GM04504 (cell line): ENCODE results near the gene ZBTB22.
"Not testable (repeated sequence)": the region's sequence is repeated elsewhere in the genome, so short reads cannot be mapped to it uniquely, and the experiment has no call there.

Experiments used
- DNase-seq: peaks from one replicate; pipeline ENCODE4 v3.0.0-alpha.2; 2012; ENCODE audit warnings: low read depth

ZBTB22 gene, protein sequence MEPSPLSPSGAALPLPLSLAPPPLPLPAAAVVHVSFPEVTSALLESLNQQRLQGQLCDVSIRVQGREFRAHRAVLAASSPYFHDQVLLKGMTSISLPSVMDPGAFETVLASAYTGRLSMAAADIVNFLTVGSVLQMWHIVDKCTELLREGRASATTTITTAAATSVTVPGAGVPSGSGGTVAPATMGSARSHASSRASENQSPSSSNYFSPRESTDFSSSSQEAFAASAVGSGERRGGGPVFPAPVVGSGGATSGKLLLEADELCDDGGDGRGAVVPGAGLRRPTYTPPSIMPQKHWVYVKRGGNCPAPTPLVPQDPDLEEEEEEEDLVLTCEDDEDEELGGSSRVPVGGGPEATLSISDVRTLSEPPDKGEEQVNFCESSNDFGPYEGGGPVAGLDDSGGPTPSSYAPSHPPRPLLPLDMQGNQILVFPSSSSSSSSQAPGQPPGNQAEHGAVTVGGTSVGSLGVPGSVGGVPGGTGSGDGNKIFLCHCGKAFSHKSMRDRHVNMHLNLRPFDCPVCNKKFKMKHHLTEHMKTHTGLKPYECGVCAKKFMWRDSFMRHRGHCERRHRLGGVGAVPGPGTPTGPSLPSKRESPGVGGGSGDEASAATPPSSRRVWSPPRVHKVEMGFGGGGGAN

DNA sequence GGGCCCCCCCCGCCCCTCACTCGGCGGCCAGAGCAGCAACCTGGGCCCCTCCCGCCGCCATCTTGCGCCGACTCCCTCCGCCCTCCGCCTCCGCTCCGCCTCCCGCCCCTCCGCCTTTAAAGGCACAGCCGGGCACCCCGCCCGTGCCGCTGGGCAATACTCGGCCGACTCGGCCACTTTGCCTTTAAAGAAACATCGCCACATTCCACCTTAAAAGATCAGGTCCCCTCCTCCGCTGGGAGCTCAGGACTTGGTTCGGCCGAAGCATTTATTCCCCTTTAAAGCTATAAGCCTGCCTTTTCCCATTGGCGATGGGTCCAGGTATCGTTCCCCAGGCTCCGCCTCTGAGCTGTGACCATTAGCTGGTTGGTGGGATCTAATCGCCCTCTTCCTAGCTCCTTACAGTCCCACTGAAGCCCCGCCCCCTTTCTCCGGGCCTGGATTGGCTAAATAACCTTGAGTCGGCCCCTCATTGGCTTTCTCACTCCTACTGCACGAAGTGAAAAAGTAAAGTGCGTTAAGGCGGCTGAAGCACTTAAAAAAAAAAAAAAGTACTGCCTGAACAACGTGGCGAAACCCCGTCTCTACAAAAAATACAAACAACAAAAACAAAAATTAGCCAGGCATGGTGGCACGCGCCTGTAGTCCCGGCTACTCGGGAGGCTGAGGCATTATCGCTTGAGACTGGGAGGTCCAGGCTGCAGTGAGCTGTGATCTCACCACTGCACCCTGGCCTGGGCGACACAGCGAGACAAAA is at the start of gene ZBTB22:
ZBTB22 (minus strand) TSS at position 76 of the 757 bp plus-strand sequence. CDS start 828 bp downstream, outside the sequence.
- peak; percentile 99 for DNase-seq

DNA sequence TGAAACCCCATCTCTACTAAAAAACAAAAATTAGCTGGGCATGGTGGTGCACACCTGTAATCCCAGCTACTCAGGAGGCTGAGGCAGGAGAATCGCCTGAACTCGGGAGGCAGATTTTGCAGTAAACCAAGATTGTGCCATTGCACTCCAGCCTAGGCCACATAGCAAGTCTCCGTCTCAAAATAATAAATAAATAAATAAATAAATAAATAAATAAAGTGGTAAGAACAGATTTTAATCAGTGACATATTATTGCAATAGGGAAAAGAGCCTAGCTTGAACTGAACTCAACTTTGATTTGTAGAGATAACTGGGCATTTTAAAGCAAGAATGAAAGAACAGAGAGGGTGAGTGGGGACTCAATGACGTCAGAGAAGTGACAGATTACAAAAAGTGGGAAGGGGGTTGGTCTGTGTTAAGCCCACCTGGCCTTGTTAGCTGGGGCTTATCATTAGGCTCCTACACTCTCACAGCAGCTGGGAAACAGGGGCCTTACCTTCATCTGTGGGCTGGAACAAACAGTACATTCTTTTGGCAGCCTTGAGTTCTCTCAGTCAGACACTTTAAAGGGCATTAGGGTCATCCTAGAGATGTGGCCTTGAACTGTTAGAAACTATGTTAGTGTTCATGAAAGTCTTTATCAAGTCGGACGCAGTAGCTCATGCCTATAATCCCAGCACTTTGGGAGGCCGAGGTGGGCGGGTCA is 49.6 kb upstream of the ZBTB22 start:
- no peak for DNase-seq

DNA sequence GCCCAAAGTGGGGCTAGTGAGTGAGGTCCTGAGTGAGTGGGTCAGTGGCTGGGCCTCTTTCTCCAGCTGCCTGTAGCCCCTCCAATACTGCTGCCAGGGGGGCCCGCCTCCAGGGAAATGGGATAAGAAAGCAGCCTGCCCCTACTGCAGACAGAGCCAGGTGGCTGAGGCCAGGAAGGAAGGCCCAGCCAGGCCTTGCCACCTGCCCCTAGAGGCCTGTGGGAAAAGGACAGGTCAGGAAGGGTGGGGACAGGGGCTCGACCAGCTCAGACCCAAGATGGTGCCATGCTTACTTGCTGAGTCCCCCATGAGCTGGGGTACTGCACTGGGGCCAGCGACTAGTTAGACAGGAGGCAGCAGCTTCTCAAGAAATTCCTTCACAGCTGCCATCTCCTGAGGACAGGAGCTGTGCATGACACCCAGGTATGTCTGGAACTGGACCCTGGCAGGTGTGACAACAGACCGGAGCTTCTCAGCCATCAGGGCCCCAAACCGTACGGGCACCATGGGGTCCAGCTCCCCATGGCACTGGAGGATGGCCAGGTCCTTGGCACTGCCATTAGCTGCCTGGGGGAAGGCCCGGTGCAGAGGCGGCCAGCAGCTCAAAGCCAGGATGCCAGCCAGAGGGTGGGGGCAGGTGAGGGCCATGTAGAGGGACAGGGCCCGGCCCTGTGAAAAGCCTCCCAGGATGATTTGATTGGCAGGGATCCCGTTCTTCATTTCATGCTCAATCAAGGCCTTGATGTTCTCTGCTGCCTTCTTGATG is 47.8 kb upstream of the ZBTB22 start:
- not testable (repeated sequence) for DNase-seq

DNA sequence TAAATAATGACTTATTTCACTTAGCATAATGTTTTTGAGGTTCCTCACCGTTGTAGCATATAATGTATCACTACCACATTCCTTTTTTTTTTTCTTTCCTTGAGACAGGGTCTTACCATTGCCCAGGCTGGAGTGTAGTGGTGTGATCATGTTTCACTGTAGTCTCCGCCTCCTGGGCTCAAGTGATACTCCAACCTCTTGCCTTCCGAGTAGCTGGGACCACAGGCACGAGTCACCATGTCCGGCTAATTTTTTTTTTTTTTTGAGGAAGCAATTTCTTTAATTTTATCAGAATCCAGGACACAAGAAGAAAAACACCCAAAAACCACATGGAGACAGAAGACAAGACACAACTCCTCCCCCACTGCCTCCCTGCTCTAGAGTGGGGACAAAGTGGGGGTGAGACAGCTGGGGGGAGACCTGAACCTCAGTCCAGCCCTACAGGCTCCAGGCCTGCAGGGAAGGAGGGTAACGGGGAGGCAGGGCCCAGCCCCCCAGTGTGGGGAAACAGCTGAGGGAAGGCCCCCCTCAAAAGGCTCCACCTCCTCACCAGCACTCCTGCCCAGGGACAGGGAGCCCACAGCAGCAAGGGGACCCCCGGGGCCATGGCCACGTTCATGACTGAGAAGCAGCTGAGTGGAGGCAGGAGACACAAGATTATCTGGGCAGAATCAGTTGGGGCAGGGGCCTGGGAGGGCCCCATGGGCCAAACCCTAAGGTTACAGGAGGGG is 47.1 kb upstream of the ZBTB22 start:
- DNase-seq, result not testable (repeated sequence)

DNA sequence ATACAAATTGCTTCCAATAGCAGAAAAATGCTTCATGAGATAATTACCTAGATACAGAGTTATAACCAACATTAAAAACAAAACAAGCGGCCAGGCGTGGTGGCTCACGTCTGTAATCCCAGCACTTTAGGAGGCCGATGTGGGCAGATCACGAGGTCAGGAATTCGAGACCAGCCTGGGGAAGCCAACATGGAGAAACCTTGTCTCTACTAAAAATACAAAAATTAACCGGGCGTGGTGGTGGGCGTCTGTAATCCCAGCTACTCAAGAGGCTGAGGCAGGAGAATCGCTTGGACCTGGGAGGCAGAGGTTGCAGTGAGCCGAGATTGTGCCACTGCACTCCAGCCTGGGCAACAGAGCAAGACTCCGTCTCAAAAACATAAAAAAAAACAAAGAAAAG is 45.9 kb upstream of the ZBTB22 start:
- not testable (repeated sequence) for DNase-seq

DNA sequence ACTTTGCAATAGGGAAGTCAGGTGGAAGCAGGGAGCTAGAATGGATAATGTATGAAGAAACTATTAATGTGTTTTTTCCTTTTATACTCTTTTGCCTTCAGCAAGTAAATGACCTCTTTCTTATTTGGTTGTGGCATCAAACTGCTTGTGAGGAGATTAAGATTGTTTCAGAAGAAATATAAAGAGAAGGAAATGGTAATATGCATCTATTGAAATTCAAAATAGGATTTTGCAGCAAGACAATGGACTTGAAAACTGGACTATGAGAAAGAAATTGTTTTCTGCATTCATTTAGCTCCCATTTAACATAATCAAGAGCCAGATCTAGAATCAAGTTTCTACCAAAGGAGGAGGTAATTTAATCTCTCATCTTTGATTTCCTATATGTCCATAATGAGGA is 41.8 kb upstream of the ZBTB22 start:
- DNase-seq, result no peak

DNA sequence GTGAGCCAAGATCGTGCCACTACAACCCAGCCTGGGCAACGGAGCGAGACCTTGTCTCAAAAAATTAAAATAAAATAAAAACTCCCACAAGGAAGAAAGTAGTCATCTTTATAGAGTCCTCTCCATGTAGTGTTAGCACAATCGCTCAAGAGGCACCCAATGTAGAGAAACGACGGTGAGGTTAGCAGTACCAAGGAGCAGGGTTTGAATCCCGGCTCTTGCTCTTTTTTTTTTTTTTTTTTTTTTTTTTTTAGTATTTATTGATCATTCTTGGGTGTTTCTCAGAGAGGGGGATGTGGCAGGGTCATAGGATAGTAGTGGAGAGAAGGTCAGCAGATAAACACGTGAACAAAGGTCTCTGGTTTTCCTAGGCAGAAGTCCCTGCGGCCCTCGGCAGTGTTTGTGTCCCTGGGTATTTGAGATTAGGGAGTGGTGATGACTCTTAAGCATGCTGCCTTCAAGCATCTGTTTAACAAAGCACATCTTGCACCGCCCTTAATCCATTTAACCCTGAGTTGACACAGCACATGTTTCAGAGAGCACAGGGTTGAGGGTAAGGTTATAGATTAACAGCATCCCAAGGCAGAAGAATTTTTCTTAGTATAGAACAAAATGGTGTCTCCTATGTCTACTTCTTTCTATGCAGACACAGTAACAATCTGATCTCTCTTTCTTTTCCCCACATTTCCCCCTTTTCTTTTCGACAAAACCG is 39.8 kb upstream of the ZBTB22 start:
- DNase-seq, result not testable (repeated sequence)

DNA sequence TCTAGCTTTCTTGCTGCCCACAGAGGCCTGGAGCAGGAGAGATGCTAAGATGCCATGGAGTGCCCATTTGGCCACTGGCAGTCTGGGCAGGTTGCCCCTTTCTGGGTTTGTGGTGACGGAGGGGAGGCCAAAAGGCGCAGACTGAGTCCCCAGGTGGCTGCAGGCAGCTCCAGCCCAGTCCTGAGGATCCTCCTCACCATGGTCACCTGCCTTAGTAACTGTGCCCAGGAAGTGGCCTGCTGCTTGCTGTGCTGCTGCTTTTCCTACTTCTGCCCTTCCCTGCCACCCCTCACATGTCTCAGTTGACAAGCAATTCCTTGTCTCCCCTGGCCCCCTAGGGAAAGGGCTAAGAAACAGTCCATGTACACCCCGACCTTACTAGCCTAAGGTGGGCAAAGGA is 38.8 kb upstream of the ZBTB22 start:
- DNase-seq, result no peak

DNA sequence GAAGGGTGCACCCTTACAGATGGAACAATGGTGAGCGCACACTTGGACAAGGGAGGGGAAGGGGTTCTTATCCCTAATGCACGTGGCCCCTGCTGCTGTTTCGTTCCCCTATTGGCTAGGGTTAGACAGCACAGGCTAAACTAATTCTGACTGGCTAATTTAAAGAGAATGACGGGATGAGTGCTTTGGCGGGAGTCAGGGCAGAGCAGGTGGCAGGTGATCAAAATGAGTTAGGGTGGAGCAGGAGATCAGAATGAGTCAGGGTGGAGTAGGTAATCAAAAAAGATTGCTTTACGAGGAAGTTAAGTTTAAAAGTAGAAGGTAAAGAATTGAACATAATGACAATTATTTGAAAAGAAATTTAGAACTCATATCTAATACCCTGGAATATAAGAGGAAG is 38.3 kb upstream of the ZBTB22 start:
- DNase-seq, result not testable (repeated sequence)

DNA sequence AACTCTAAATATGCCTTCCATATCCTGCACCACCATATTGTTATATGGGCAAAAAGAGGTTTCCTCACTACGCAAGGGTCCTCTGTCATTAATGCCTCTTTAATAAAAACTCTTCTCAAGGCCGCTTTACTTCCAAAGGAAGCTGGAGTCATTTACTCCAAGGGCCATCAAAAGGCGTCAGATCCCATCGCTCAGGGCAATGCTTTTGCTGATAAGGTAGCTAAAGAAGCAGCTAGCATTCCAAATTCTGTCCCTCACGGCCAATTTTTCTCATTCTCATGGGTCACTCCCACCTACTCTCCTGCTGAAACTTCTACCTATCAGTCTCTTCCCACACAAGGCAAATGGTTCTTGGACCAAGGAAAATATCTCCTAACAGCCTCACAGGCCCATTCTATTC is 30.3 kb upstream of the ZBTB22 start:
- no peak for DNase-seq

DNA sequence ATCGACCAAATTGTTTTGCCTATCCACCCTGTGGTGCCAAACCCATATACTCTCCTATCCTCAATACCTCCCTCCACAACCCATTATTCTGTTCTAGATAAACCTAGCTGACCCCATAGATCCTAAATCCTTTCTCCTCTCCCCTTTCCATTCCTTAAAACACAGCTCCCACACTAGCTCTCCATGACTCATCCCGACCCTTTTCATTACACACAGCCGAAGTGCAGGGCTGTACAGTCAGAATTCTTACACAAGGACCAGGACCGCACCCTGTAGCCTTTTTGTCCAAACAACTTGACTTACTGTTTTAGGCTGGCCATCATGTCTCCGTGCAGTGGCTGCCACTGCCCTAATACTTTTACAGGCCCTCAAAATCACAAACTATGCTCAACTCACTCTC is 29.4 kb upstream of the ZBTB22 start:
- not testable (repeated sequence) for DNase-seq

DNA sequence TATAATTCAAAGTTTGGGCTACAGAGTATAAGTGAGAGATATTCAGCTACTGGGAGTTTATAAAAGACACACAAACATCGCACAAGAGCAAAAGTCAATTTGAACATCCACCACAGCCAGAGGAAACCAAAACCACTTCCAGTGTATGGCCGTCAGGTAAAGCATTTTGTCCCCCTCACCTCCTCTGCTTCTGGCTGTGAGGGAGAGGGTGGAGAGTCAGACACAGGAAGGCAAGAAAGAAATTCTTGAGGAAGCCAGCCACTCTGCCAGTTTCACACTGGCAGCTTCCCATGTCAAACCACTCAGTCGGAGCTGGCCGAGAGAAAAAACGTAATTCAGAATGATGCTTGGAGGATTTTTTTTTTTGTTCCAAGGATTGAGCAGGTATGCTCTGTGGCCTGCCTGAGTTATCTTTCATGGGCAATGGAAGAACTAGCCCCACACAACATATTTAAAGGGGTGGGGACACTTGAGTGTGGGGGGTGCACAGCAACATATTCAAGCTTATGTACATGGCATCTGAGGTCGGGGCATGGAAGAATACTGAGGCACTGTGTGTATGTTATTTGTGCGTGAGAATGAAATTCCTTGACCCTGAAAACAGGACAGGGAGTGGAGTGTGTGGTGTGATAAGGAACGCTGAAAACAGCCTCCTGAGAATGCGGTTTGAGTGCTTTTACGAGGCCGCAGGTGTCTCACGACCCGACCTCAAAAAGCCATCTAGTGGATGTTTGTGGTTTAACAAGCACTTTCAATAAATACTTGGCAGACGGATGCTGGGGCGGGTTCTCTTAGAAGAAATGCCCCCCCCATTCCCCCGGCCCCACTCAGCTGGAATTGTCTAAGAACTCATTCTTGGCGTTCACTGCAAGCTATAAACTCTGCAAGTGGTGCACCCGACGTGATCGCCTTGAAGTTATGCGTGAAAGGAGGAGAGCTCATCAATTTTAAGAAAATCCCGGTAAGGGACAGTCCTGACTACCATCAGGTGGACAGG is 27.5 kb upstream of the ZBTB22 start:
- DNase-seq, result peak; percentile 57

DNA sequence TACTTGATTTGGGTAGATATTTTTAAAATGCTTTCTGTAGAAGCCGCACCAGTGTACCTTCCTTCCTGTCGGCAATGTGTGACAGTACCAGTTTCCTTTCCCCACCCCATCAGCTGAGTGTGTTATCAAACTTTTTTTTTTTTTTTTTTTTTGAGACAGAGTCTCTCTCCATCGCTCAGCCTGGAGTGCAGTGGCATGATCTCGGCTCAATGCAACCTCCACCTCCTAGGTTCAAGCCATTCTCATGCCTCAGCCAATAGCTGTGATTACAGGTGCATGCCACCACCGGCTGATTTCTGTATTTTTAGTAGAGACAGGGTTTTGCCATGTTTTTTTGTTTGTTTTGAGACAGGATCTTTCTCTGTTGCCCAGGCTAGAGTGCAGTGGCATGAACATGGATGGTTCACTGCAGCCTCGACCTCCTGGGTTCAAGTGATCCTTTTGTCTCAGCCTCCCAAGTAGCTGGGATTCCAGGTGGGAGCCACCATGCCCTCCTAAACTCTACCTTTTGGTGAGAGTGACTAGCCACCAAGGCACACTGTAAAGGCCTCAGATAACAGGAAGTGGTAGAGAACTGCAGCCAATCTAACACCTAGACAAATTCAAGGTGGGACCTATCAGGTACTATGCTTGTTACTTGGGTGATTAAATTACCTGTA is 26.5 kb upstream of the ZBTB22 start:
- no peak for DNase-seq

DNA sequence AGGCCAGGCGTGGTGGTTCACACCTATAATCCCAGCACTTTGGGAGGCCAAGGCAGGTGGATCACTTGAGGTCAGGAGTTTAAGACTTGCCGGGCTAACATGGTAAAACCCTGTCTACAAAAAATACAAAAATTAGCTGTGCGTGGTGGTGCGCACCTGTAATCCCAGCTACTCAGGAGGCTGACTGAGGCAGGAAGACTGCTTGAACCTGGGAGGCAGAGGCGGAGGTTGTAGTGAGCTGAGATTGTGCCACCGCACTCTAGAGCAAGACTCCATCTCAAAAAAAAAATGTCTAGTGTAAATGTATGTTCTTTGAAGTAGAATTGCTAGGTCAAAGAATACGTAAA is 26.0 kb upstream of the ZBTB22 start:
- not testable (repeated sequence) for DNase-seq

DNA sequence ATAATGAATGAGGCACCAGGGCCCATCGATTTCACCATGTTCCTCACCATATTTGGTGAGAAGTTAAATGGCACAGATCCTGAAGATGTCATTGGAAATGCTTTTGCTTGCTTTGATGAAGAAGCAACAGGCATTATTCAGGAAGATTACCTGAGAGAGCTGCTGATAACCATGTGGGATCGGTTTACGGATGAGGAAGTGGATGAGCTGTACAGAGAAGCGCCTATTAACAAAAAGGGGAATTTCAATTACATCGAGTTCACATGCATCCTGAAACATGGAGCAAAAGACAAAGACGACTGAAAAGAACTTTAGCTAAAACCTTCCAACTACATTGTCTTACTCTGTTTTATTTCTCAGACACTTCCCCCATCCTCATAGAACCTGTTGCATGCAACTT is 21.6 kb upstream of the ZBTB22 start:
- DNase-seq, result no peak

DNA sequence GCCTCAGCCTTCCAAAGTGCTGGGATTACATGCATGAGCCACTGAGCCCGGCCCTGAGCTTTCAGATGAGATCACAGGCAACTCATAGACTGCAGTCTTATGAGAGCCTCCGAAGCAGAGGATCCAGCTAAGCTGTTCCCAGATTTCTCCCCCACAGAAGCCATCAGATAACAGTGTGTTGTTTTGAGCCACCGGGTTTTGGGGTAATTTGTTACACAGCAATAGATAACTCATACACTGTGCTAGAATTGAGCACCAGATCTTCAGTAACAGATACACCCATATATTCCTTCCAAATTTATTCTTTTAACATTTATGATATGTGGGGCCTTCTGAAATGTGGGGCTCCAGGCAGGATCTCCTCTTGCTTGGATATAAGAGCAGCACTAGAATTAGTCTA is 19.0 kb upstream of the ZBTB22 start:
- no peak for DNase-seq

DNA sequence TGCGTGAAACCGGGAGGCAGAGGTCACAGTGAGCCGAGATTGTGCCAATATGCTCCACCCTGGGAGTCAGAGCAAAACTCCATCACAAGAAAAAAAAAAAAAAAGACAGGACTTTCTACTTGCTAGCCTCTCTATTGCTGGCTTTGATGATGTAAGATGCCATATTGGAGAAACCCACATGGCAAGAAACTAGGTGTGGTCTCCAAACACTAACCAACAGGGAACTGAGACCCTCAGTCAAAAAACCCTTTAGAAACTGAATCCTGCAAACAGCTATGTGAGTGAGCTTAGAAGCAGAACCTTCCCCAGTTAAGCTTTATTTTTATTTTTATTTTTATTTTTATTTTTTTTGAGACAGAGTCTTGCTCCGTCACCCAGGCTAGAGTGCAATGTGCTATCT is 18.4 kb upstream of the ZBTB22 start:
- no peak for DNase-seq

DNA sequence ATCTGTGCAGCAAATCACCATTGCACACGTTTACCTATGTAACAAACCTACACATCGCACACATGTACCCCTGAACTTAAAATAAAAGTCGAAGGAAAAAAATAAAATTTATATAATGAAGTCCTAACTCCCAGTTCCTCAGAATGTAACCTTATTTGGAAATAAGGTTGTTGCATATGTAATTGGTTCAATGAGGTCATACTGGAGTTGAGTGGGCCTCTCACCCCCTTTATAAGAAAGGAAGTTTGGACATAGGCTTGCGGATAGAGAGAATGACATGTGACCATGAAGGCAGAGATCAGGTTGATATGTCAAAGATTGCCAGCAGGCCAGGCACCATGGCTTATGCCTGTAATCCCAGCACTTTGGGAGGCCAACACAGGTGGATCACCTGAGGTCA is 16.1 kb upstream of the ZBTB22 start:
- no peak for DNase-seq
